Measurements from ENCODE around the gene CEP152. TPM values are rescaled to one million over a fixed set of nuclear protein-coding genes. Genes with fewer than 3 reads are reported as not detected.

Gene CEP152
- total RNA-seq, 3 donors from 2014 or later = 5.3 to 13.5 (median 5.9) TPM

- Histone ChIP-seq H3K27me3 (no peaks in the 10 kb centered on the region), H3K4me3 (no peak overlapping the region), H3K36me3 (no peaks in the 10 kb centered on the region), H3K4me1 (no peaks in the 10 kb centered on the region), H3K27ac (no peak overlapping the region), H3K9me3 (no peaks in the 10 kb centered on the region)
- DNase-seq (ENCODE audit: low spot score in 2 of 2) = no peak
- intact Hi-C loops (cut with DNase I; ENCODE audit: low total_unique reads) = no loop called here
- TF ChIP-seq CTCF (IDR thresholded peaks at IDR 0.05) (no peak), POLR2A (IDR thresholded peaks at IDR 0.05) (no peak), POLR2AphosphoS5 (IDR thresholded peaks at IDR 0.05) (no peak)
Observed at GRCh38 chr15:48775546-48775945, 35.3 kb downstream of the CEP152 start.

- TF ChIP-seq CTCF (IDR thresholded peaks at IDR 0.05) (no peak), POLR2A (IDR thresholded peaks at IDR 0.05) (no peak), POLR2AphosphoS5 (IDR thresholded peaks at IDR 0.05) (no peak)
Observed at GRCh38 chr15:48774484-48774883, 36.4 kb downstream of the CEP152 start.

GRCh38 chr15:48766196-48766595 is 44.7 kb downstream of the CEP152 start:
- Histone ChIP-seq H3K4me3 (no peak overlapping the region), H3K9me3 (no peaks in the 10 kb centered on the region), H3K27me3 (no peaks in the 10 kb centered on the region), H3K27ac (no peak overlapping the region), H3K36me3 (no peaks in the 10 kb centered on the region), H3K4me1 (no peaks in the 10 kb centered on the region)
- no peak for TF ChIP-seq CTCF (IDR thresholded peaks at IDR 0.05)
- TF ChIP-seq POLR2AphosphoS5 (IDR thresholded peaks at IDR 0.05) = no peak
- TF ChIP-seq POLR2A (IDR thresholded peaks at IDR 0.05) = no peak
- intact Hi-C loops (cut with DNase I; ENCODE audit: low total_unique reads) = no loop called here
- DNase-seq (ENCODE audit: low spot score in 2 of 2) = no peak

More at GRCh38 chr15:48774484-48774883, 36.4 kb downstream of the CEP152 start:
- intact Hi-C loops (cut with DNase I; ENCODE audit: low total_unique reads) = no loop called here
- Histone ChIP-seq H3K27ac (no peak overlapping the region), H3K27me3 (no peaks in the 10 kb centered on the region), H3K9me3 (no peaks in the 10 kb centered on the region), H3K4me1 (no peaks in the 10 kb centered on the region), H3K36me3 (no peaks in the 10 kb centered on the region), H3K4me3 (no peak overlapping the region)
- no peak for DNase-seq (ENCODE audit: low spot score in 2 of 2)

GRCh38 chr15:48765022-48765421 is 45.8 kb downstream of the CEP152 start:
- intact Hi-C loops (cut with DNase I; ENCODE audit: low total_unique reads) = no loop called here
- no peaks in the 10 kb centered on the region for H3K9me3 ChIP-seq
- no peaks in the 10 kb centered on the region for H3K4me1 ChIP-seq
- H3K4me3 ChIP-seq = no peak overlapping the region
- no peaks in the 10 kb centered on the region for H3K36me3 ChIP-seq
- H3K27me3 ChIP-seq = no peaks in the 10 kb centered on the region
- TF ChIP-seq POLR2AphosphoS5 (IDR thresholded peaks at IDR 0.05) (no peak), POLR2A (IDR thresholded peaks at IDR 0.05) (no peak), CTCF (IDR thresholded peaks at IDR 0.05) (no peak)
- H3K27ac ChIP-seq = no peak overlapping the region
- no peak for DNase-seq (ENCODE audit: low spot score in 2 of 2)

GRCh38 chr15:48761393-48762158 is 49.3 kb downstream of the CEP152 start:
- H3K4me1 ChIP-seq = no peaks in the 10 kb centered on the region
- H3K27ac ChIP-seq = no peak overlapping the region
- H3K36me3 ChIP-seq = no peaks in the 10 kb centered on the region
- intact Hi-C loops (cut with DNase I; ENCODE audit: low total_unique reads) = no loop called here
- H3K9me3 ChIP-seq = no peaks in the 10 kb centered on the region
- DNase-seq (ENCODE audit: low spot score in 2 of 2) = no peak
- no peak for TF ChIP-seq CTCF (IDR thresholded peaks at IDR 0.05)
- TF ChIP-seq POLR2AphosphoS5 (IDR thresholded peaks at IDR 0.05) = no peak
- TF ChIP-seq POLR2A (IDR thresholded peaks at IDR 0.05) = no peak
- no peaks in the 10 kb centered on the region for H3K27me3 ChIP-seq
- no peak overlapping the region for H3K4me3 ChIP-seq
